ENCODE measurements around the gene PLEKHM3. TPM values are rescaled to one million over a fixed set of nuclear protein-coding genes. Genes with fewer than 3 reads are reported as not detected.

The PLEKHM3 gene
- total RNA-seq, 1 donor from 2014 or later = 19.5 TPM

GRCh38 chr2:207870814-207871213 is 154.5 kb downstream of the PLEKHM3 start:
- Histone ChIP-seq H3K36me3 (no peaks in the 10 kb centered on the region), H3K9ac (no peak overlapping the region), H3K9me3 (ENCODE audit: low read depth) (no peaks in the 10 kb centered on the region), H3K4me1 (peaks cover 47% of the 10 kb centered on the region), H3F3A (ENCODE audit: low read depth) (peaks cover 37% of the 10 kb centered on the region), H3K4me3 (no peak overlapping the region), H4K20me1 (ENCODE audit: low read depth) (no peaks in the 10 kb centered on the region), H2AFZ (replicated peaks) (no peak overlapping the region), H3K27ac (no peak overlapping the region), H3K79me2 (ENCODE audit: low read depth) (no peaks in the 10 kb centered on the region), H3K4me2 (no peak overlapping the region), H3K27me3 (no peaks in the 10 kb centered on the region)
- no peak for DNase-seq (ENCODE audit: low spot score)
- TF ChIP-seq EZH2 (IDR thresholded peaks at IDR 0.05) = no peak
- no peak for TF ChIP-seq CTCF (IDR thresholded peaks at IDR 0.05)
- no peak for TF ChIP-seq EZH2phosphoT487 (IDR thresholded peaks at IDR 0.05)
- peaks cover 7% of the 10 kb centered on the region for H3K4me1 Mint-ChIP-seq
- H3K36me3 Mint-ChIP-seq = no peaks in the 10 kb centered on the region
- H3K27ac Mint-ChIP-seq = no peak overlapping the region
- H3K4me3 Mint-ChIP-seq = no peak overlapping the region
- H3K9me3 Mint-ChIP-seq = no peaks in the 10 kb centered on the region
- H3K27me3 Mint-ChIP-seq (ENCODE audit: insufficient read depth, low read depth) = no peaks in the 10 kb centered on the region

DNA sequence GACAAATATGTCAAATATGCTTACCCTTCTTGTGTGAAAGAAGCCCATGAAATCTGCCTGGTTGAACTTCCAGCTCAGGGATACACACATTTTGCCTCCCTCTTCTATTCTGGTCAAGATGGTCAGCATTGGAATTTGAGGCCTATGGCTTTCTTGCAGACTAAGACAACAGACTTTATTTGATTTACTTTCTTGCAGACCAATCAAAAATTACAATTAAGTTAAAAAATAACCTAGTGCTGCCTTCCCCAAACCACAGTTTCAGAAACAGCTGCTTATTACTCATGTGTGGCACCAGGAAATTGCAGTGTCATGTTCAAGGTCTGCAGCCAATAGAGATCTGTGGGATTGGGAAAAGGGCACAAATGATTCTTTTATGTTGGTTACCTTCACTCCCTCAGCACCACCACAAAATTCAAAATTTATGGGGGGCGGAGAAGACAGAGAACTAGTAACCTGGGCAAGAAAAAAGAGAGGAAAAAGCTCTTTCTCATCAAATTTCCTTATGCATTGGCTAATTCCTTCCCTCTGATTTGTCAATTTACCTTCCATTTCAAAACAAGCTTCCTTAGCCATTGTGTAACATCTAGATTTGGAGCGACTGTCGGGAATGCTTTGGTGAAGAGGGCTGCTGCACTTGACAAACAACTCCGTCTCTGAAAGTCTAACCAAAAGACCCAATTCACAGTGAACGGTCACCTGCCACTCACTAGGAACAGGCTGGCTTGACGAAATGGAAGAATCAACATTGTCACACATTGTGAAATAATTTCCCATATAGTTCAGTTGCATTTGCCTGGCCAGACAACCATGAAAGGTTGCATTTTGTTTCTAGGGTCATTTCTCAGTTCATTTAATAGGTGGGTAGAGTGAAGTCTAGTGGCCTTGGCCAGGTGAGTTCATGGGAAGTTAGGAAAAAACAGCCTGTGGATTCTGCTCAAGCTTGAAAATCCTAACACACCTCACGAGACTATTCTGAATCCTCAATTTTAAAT is 155.2 kb downstream of the PLEKHM3 start:
- no peak overlapping the region for H3K27ac ChIP-seq
- no peak overlapping the region for H3K9ac ChIP-seq
- H3K4me3 Mint-ChIP-seq = no peak overlapping the region
- no peaks in the 10 kb centered on the region for H3K36me3 ChIP-seq
- no peaks in the 10 kb centered on the region for H3K27me3 ChIP-seq
- no peaks in the 10 kb centered on the region for H3K36me3 Mint-ChIP-seq
- no peaks in the 10 kb centered on the region for H3K79me2 ChIP-seq (ENCODE audit: low read depth)
- H3K27me3 Mint-ChIP-seq (ENCODE audit: insufficient read depth, low read depth) = no peaks in the 10 kb centered on the region
- no peak overlapping the region for H3K27ac Mint-ChIP-seq
- no peak overlapping the region for H3K4me2 ChIP-seq
- no peak for DNase-seq (ENCODE audit: low spot score)
- TF ChIP-seq EZH2 (IDR thresholded peaks at IDR 0.05) = no peak
- TF ChIP-seq EZH2phosphoT487 (IDR thresholded peaks at IDR 0.05) = no peak
- no peak for TF ChIP-seq CTCF (IDR thresholded peaks at IDR 0.05)
- H3K9me3 Mint-ChIP-seq = no peaks in the 10 kb centered on the region
- H3K4me1 ChIP-seq = peaks cover 39% of the 10 kb centered on the region
- H3K9me3 ChIP-seq (ENCODE audit: low read depth) = no peaks in the 10 kb centered on the region
- H4K20me1 ChIP-seq (ENCODE audit: low read depth) = no peaks in the 10 kb centered on the region
- H3K4me1 Mint-ChIP-seq = peaks cover 7% of the 10 kb centered on the region
- H3K4me3 ChIP-seq = no peak overlapping the region
- peaks cover 32% of the 10 kb centered on the region for H3F3A ChIP-seq (ENCODE audit: low read depth)
- no peak overlapping the region for H2AFZ ChIP-seq (replicated peaks)

- Histone ChIP-seq H3K4me1 (peaks cover 34% of the 10 kb centered on the region), H3K4me3 (no peak overlapping the region), H3K27me3 (no peaks in the 10 kb centered on the region), H3K79me2 (ENCODE audit: low read depth) (no peaks in the 10 kb centered on the region), H2AFZ (replicated peaks) (no peak overlapping the region), H3K9ac (no peak overlapping the region), H3F3A (ENCODE audit: low read depth) (peaks cover 25% of the 10 kb centered on the region), H3K27ac (no peak overlapping the region), H3K9me3 (ENCODE audit: low read depth) (no peaks in the 10 kb centered on the region), H3K4me2 (no peak overlapping the region), H3K36me3 (no peaks in the 10 kb centered on the region), H4K20me1 (ENCODE audit: low read depth) (no peaks in the 10 kb centered on the region)
- Mint-ChIP-seq H3K4me3 (no peak overlapping the region), H3K9me3 (no peaks in the 10 kb centered on the region), H3K27ac (no peak overlapping the region), H3K27me3 (ENCODE audit: insufficient read depth, low read depth) (no peaks in the 10 kb centered on the region), H3K4me1 (peaks cover 7% of the 10 kb centered on the region), H3K36me3 (no peaks in the 10 kb centered on the region)
- no peak for TF ChIP-seq CTCF (IDR thresholded peaks at IDR 0.05)
- TF ChIP-seq EZH2phosphoT487 (IDR thresholded peaks at IDR 0.05) = no peak
- DNase-seq (ENCODE audit: low spot score) = no peak
These were observed 156.3 kb downstream of the PLEKHM3 start for GRCh38 chr2:207868855-207869596.
